IMR-90 (cell line): ENCODE measurements around the gene SSBP3. TPM values are rescaled to one million over a fixed set of nuclear protein-coding genes. Genes with fewer than 3 reads are reported as not detected.

Experiments used
- ATAC-seq: fragments of 200-7000 bp; cut with Tn5 transposase; 2 replicates; pipeline ENCODE4 v1.9.1; 2020; ENCODE audit warnings: low read depth, mild to moderate bottlenecking, moderate library complexity
- BruUV-seq: library from RNA; stranded (reverse); fragments of 400-500 nt; replicated peaks from 2 replicates; lab custom pipeline; 2021; lab: Mats Ljungman, UMichigan
- CTCF ChIA-PET: fragments of 300-600 bp; formaldehyde crosslinking; extraction: SDS; loops from one replicate; lab custom pipeline; 2021; ENCODE audit warnings: antibody characterized with exemption; lab: Yijun Ruan, JAX
- POLR2A ChIA-PET: fragments of 300-600 bp; sonication (Branson Sonifier 250); formaldehyde crosslinking; loops from one replicate; lab custom pipeline; 2022; ENCODE audit warnings: antibody characterized with exemption; ENCODE audit not compliant: unreplicated experiment; lab: Charles Lee
- DNase-seq: peaks from one replicate; pipeline ENCODE4 v3.0.0; 2013
- H2AFZ ChIP-seq: replicated peaks from 2 replicates; pipeline ENCODE3; 2013; ENCODE audit warnings: low read length, mild to moderate bottlenecking; ENCODE audit not compliant: poor library complexity
- H2AK5ac ChIP-seq: 2 replicates; pipeline ENCODE4 v1.6.1; 2013; ENCODE audit warnings: low read depth, low read length, inconsistent platforms
- H2AK9ac ChIP-seq: replicated peaks from 2 replicates; pipeline ENCODE3; 2013; ENCODE audit warnings: mild to moderate bottlenecking, low read depth, low read length, moderate library complexity; ENCODE audit not compliant: poor library complexity
- H2BK120ac ChIP-seq: 2 replicates; pipeline ENCODE4 v1.6.1; 2013; ENCODE audit warnings: low read depth, low read length, inconsistent platforms
- H2BK15ac ChIP-seq: 3 replicates; pipeline ENCODE4 v1.6.1; 2013; ENCODE audit warnings: low read depth, low read length, inconsistent platforms
- H2BK20ac ChIP-seq: 2 replicates; pipeline ENCODE4 v1.6.1; 2013; ENCODE audit warnings: low read depth, mild to moderate bottlenecking, inconsistent platforms, low read length, moderate library complexity
- H2BK5ac ChIP-seq: 2 replicates; pipeline ENCODE4 v1.6.1; 2013; ENCODE audit warnings: mild to moderate bottlenecking, low read depth, low read length, inconsistent platforms; ENCODE audit not compliant: poor library complexity, severe bottlenecking
- H3K14ac ChIP-seq: replicated peaks from 2 replicates; pipeline ENCODE4 v1.6.1; 2013; ENCODE audit warnings: low read depth, low read length, inconsistent platforms
- H3K18ac ChIP-seq: 2 replicates; pipeline ENCODE4 v1.6.1; 2013; ENCODE audit warnings: low read depth, low read length, control low read depth
- H3K23ac ChIP-seq: 2 replicates; pipeline ENCODE4 v1.6.1; 2013; ENCODE audit warnings: low read depth, low read length, inconsistent platforms
- H3K27ac ChIP-seq: 2 replicates; pipeline ENCODE4 v1.5.1; 2013; ENCODE audit warnings: mild to moderate bottlenecking, control low read depth, low read length; ENCODE audit not compliant: insufficient read depth
- H3K27me3 ChIP-seq: 2 replicates; pipeline ENCODE4 v1.6.1; 2013; ENCODE audit warnings: low read length; ENCODE audit not compliant: control insufficient read depth, insufficient read depth
- H3K36me3 ChIP-seq: 2 replicates; pipeline ENCODE4 v1.6.1; 2013; ENCODE audit warnings: low read length, mixed read lengths; ENCODE audit not compliant: control insufficient read depth, insufficient read depth
- H3K4ac ChIP-seq: 2 replicates; pipeline ENCODE4 v1.6.1; 2013; ENCODE audit warnings: low read depth, low read length, inconsistent platforms
- H3K4me1 ChIP-seq: 2 replicates; pipeline ENCODE4 v1.6.1; 2013; ENCODE audit warnings: low read length, mixed read lengths; ENCODE audit not compliant: control insufficient read depth, insufficient read depth
- H3K4me2 ChIP-seq: 2 replicates; pipeline ENCODE4 v1.6.1; 2013; ENCODE audit warnings: low read depth, mild to moderate bottlenecking, control low read depth, low read length, moderate library complexity
- H3K4me3 ChIP-seq: 2 replicates; pipeline ENCODE4 v1.5.1; 2013; ENCODE audit warnings: low read depth, mild to moderate bottlenecking, control low read depth, low read length, moderate library complexity; ENCODE audit not compliant: insufficient read depth
- H3K56ac ChIP-seq: 2 replicates; pipeline ENCODE4 v1.6.1; 2013; ENCODE audit warnings: low read length, inconsistent platforms; ENCODE audit not compliant: insufficient read depth; ENCODE audit errors: extremely low read depth
- H3K79me1 ChIP-seq, 2 experiments: 2 replicates each; pipeline ENCODE4 v1.6.1; 2013; ENCODE audit warnings: low read length in 2 of 2, inconsistent platforms in 1 of 2, low read depth in 1 of 2
- H3K9ac ChIP-seq: 2 replicates; pipeline ENCODE4 v1.6.1; 2013; ENCODE audit warnings: low read depth, low read length, control low read depth
- H3K9me1 ChIP-seq: 2 replicates; pipeline ENCODE4 v1.6.1; 2013; ENCODE audit warnings: low read length, inconsistent platforms; ENCODE audit not compliant: insufficient read depth
- H3K9me3 ChIP-seq: 2 replicates; pipeline ENCODE4 v1.6.1; 2013; ENCODE audit warnings: low read length; ENCODE audit not compliant: control insufficient read depth, insufficient read depth
- H4K20me1 ChIP-seq: 2 replicates; pipeline ENCODE4 v1.6.1; 2013; ENCODE audit warnings: low read length, inconsistent platforms; ENCODE audit not compliant: insufficient read depth
- H4K5ac ChIP-seq: 2 replicates; pipeline ENCODE4 v1.6.1; 2013; ENCODE audit warnings: mild to moderate bottlenecking, low read depth, low read length, control low read depth
- H4K8ac ChIP-seq, 2 experiments: 2 replicates each; pipeline ENCODE4 v1.6.1; 2013; ENCODE audit warnings: low read depth in 2 of 2, low read length in 2 of 2, control low read depth in 1 of 2, inconsistent platforms in 1 of 2
- H4K91ac ChIP-seq: 2 replicates; pipeline ENCODE4 v1.6.1; 2013; ENCODE audit warnings: low read depth, low read length, inconsistent platforms; ENCODE audit not compliant: insufficient read depth
- BHLHE40 ChIP-seq: fragments of 150-350 bp; IDR thresholded peaks from 2 replicates; pipeline ENCODE4 v1.6.1; 2016; ENCODE audit warnings: mild to moderate bottlenecking, low read depth, low read length
- CEBPB ChIP-seq: IDR thresholded peaks from 2 replicates; pipeline ENCODE4 v1.6.1; 2012; ENCODE audit warnings: low read depth, low read length, improper control_type of control experiment
- CTCF ChIP-seq: conservative IDR thresholded peaks from 2 replicates; pipeline ENCODE4 v1.5.1; 2012; ENCODE audit warnings: mild to moderate bottlenecking, low read depth, low read length, improper control_type of control experiment
- FOS ChIP-seq: fragments of 150-350 bp; IDR thresholded peaks from 2 replicates; pipeline ENCODE4 v1.6.1; 2016; ENCODE audit warnings: low read depth, low read length
- MAFK ChIP-seq: IDR thresholded peaks from 2 replicates; pipeline ENCODE4 v1.6.1; 2012; ENCODE audit warnings: low read depth, low read length, improper control_type of control experiment
- MAZ ChIP-seq: IDR thresholded peaks from 2 replicates; pipeline ENCODE4 v1.6.1; 2012; ENCODE audit warnings: low read depth, mild to moderate bottlenecking, low read length, improper control_type of control experiment, moderate library complexity, borderline replicate concordance
- POLR2A ChIP-seq: IDR thresholded peaks from 2 replicates; pipeline ENCODE4 v1.6.1; 2012; ENCODE audit warnings: mild to moderate bottlenecking, low read depth, low read length
- RFX5 ChIP-seq: IDR thresholded peaks from 2 replicates; pipeline ENCODE4 v1.8.0; 2012; ENCODE audit warnings: low read depth, mild to moderate bottlenecking, low read length, moderate library complexity
- SMC3 ChIP-seq: fragments of 150-350 bp; IDR thresholded peaks from 2 replicates; pipeline ENCODE4 v1.6.1; 2016; ENCODE audit warnings: low read depth, mild to moderate bottlenecking, antibody characterized with exemption, low read length, moderate library complexity
- WGBS, 2 experiments: methylation state at CpG; one replicate each; pipeline versions ENCODE4 v1.1.5 to v1.1.7; 2013; ENCODE audit warnings: missing lambda C conversion rate in 2 of 2; ENCODE audit not compliant: insufficient read length in 1 of 2; ENCODE audit errors: extremely low coverage in 2 of 2; 5-methylcytosine and 5-hydroxymethylcytosine counted together
- dilution Hi-C: fragments of 300-500 bp; cut with HindIII; formaldehyde crosslinking; loops from one replicate; pipeline ENCODE4 v1.14.3; 2018; ENCODE audit warnings: low sequenced_read_pairs; ENCODE audit not compliant: unreplicated experiment
- in situ Hi-C: fragments of 300-500 bp; cut with MboI; formaldehyde crosslinking; loops from 3 replicates; pipeline ENCODE4 v1.14.3; 2019; ENCODE audit warnings: low sequenced_read_pairs, inconsistent platforms, mixed read lengths
- intact Hi-C: fragments of 100-400 bp; cut with micrococcal nuclease; formaldehyde crosslinking; loops from 2 replicates; pipeline ENCODE4 v1.10.0; 2022
- polyA plus RNA-seq, 3 experiments: library from polyadenylated mRNA; depleted of rRNA; stranded (reverse); fragments of >200 nt; gene quantifications; 2 replicates each; pipeline ENCODE4 v1.2.3, GENCODE V29; 2012; ENCODE audit warnings: low replicate concordance in 1 of 3
- total RNA-seq: library from RNA; depleted of rRNA; stranded (reverse); fragments of >200 nt; gene quantifications from 2 replicates; pipeline ENCODE4 v1.2.3, GENCODE V29; 2012
- TF ChIP-seq, protein P1 (sequence below): fragments of 150-350 bp; IDR thresholded peaks from 2 replicates; pipeline ENCODE4 v1.6.1; 2016; ENCODE audit warnings: low read depth, mild to moderate bottlenecking, low read length, moderate library complexity, borderline replicate concordance

SSBP3 gene
- total and polyA plus RNA-seq, 2 of the 4 experiments (the other 2 are of a cell fraction): 10.9 to 39.6 TPM

- Histone ChIP-seq H4K91ac (peak overlapping the region; percentile 43; the same call in 1 of the 2 replicates), H3K27me3 (no peaks in the 10 kb centered on the region), H3K4me1 (peaks cover 25% of the 10 kb centered on the region), H2BK5ac (peak overlapping the region; percentile 47), H2BK15ac (0 out of 3 replicates have a peak overlapping the region, but pooled peaks have one; percentile 11), H3K9ac (peak overlapping the region; percentile 26; the same call in 1 of the 2 replicates), H2AK9ac (peak overlapping the region; percentile 33), H3K18ac (peak overlapping the region; percentile 3; the same call in 1 of the 2 replicates), H2BK20ac (peak overlapping the region; percentile 54; the same call in 1 of the 2 replicates), H3K23ac (peak overlapping the region; percentile 53; the same call in 1 of the 2 replicates), H3K27ac (peak overlapping the region; percentile 24; the same call in 1 of the 2 replicates), H4K20me1 (peaks cover 54% of the 10 kb centered on the region), H3K14ac (peak overlapping the region; percentile 62), H3K4me3 (no peak overlapping the region), H3K4me2 (peak overlapping the region; percentile 2; the same call in 1 of the 2 replicates), H3K9me3 (no peaks in the 10 kb centered on the region), H4K8ac (peak overlapping the region; percentile 13 to 73; a peak in 3 of 4 replicates), H3K9me1 (peaks cover 32% of the 10 kb centered on the region), H4K5ac (no peak overlapping the region), H2BK120ac (peak overlapping the region; percentile 53; the same call in 1 of the 2 replicates), H3K56ac (no peak overlapping the region), H3K36me3 (no peaks in the 10 kb centered on the region), H2AK5ac (peak overlapping the region; percentile 2; the same call in 1 of the 2 replicates), H3K79me1 (peaks cover 28 to 75% of the 10 kb centered on the region in 2 experiments), H2AFZ (no peak overlapping the region), H3K4ac (peak overlapping the region; percentile 65)
- dilution Hi-C loops (no loop called here), intact Hi-C loops (no loop called here), in situ Hi-C loops (no loop called here)
- ChIA-PET POLR2A (no interaction called here), CTCF (interaction anchor here (0.6 kb wide), 1 partner anchor 14 kb away, joined by 3 read pairs; no protein-coding TSS in a partner anchor)
- TF ChIP-seq FOS: no peak
- TF ChIP-seq MAFK: no peak
- TF ChIP-seq, protein P1, sequence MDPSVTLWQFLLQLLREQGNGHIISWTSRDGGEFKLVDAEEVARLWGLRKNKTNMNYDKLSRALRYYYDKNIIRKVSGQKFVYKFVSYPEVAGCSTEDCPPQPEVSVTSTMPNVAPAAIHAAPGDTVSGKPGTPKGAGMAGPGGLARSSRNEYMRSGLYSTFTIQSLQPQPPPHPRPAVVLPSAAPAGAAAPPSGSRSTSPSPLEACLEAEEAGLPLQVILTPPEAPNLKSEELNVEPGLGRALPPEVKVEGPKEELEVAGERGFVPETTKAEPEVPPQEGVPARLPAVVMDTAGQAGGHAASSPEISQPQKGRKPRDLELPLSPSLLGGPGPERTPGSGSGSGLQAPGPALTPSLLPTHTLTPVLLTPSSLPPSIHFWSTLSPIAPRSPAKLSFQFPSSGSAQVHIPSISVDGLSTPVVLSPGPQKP: no peak
- peak; percentile 50; the same call in 1 of the 2 replicates for TF ChIP-seq MAZ
- TF ChIP-seq CTCF: no peak
- TF ChIP-seq CEBPB: peak; percentile 28; the same call in 1 of the 2 replicates
- no peak for TF ChIP-seq BHLHE40
- TF ChIP-seq POLR2A: no peak
- peak; percentile 26; the same call in 1 of the 2 replicates for TF ChIP-seq RFX5
- TF ChIP-seq SMC3: no peak
- 66% methylated on average over 6 of the region's 9 CpGs; no CpG with 5 or more reads in 1 of the 2 experiments for WGBS, 2 experiments
- DNase-seq: peak; percentile 63
- ATAC-seq: peak; percentile 40; the same call in 1 of the 2 replicates
- BruUV-seq: no TSS peak
Observed at GRCh38 chr1:54287801-54288211, 118.4 kb downstream of the SSBP3 start.
